Endothelial cell (in vitro differentiated cells): ENCODE data around the gene C17orf107. TPM values are rescaled to one million over a fixed set of nuclear protein-coding genes. Genes with fewer than 3 reads are reported as not detected.

ENCODE experiments used
- DNase-seq: peaks from one replicate; pipeline ENCODE4 v3.0.0; 2021; ENCODE audit warnings: low spot score
- H3K27ac Mint-ChIP-seq: one replicate; pipeline ENCODE4 v1.8.0; 2021; ENCODE audit warnings: mixed read lengths, inconsistent platforms; ENCODE audit not compliant: unreplicated experiment
- H3K27me3 Mint-ChIP-seq: one replicate; pipeline ENCODE4 v1.8.0; 2021; ENCODE audit warnings: mild to moderate bottlenecking, moderate library complexity, mixed read lengths, inconsistent platforms; ENCODE audit not compliant: unreplicated experiment
- H3K36me3 Mint-ChIP-seq: one replicate; pipeline ENCODE4 v1.8.0; 2021; ENCODE audit warnings: mild to moderate bottlenecking, low read depth, mixed read lengths, inconsistent platforms; ENCODE audit not compliant: unreplicated experiment
- H3K4me1 Mint-ChIP-seq: one replicate; pipeline ENCODE4 v1.8.0; 2021; ENCODE audit warnings: mild to moderate bottlenecking, mixed read lengths, inconsistent platforms; ENCODE audit not compliant: unreplicated experiment
- H3K4me3 Mint-ChIP-seq: one replicate; pipeline ENCODE4 v1.8.0; 2021; ENCODE audit warnings: mild to moderate bottlenecking, mixed read lengths, inconsistent platforms; ENCODE audit not compliant: unreplicated experiment
- H3K9me3 Mint-ChIP-seq: one replicate; pipeline ENCODE4 v1.8.0; 2021; ENCODE audit warnings: mixed read lengths, inconsistent platforms; ENCODE audit not compliant: unreplicated experiment
- CTCF ChIP-seq: fragments of 200-600 bp; sonication (generic); IDR thresholded peaks from one replicate; pipeline ENCODE4 v1.5.0; 2021; ENCODE audit warnings: antibody characterized with exemption; ENCODE audit not compliant: unreplicated experiment
- total RNA-seq: library from RNA; stranded (reverse); fragmentation: NEBNext Ultra II Directional; extraction: Animal tissue kit (Norgen Biotek cat#: 25700); gene quantifications from one replicate; pipeline ENCODE4 v1.2.1, GENCODE V29; 2021; ENCODE audit not compliant: unreplicated experiment

C17orf107 gene
- total RNA-seq, 1 donor from 2014 or later: 2.3 TPM

GRCh38 chr17:4887581-4887980 is 11.8 kb upstream of the C17orf107 start:
- H3K36me3 Mint-ChIP-seq: peaks cover 40% of the 10 kb centered on the region
- no peak for DNase-seq
- peaks cover 8% of the 10 kb centered on the region for H3K27me3 Mint-ChIP-seq

GRCh38 chr17:4891411-4892410 is 7.6 kb upstream of the C17orf107 start:
- Mint-ChIP-seq H3K27ac (no peak overlapping the region), H3K4me3 (no peak overlapping the region), H3K27me3 (peaks cover 12% of the 10 kb centered on the region), H3K36me3 (peaks cover 27% of the 10 kb centered on the region), H3K9me3 (no peaks in the 10 kb centered on the region), H3K4me1 (no peaks in the 10 kb centered on the region)
- DNase-seq: no peak
- no peak for TF ChIP-seq CTCF

More at GRCh38 chr17:4887581-4887980, 11.8 kb upstream of the C17orf107 start:
- TF ChIP-seq CTCF: no peak
- no peaks in the 10 kb centered on the region for H3K9me3 Mint-ChIP-seq
- no peak overlapping the region for H3K27ac Mint-ChIP-seq
- H3K4me1 Mint-ChIP-seq: no peaks in the 10 kb centered on the region
- no peak overlapping the region for H3K4me3 Mint-ChIP-seq

GRCh38 chr17:4892499-4893221 is 6.7 kb upstream of the C17orf107 start:
- no peaks in the 10 kb centered on the region for H3K9me3 Mint-ChIP-seq
- no peak overlapping the region for H3K4me3 Mint-ChIP-seq
- no peak for TF ChIP-seq CTCF
- H3K27me3 Mint-ChIP-seq: peaks cover 16% of the 10 kb centered on the region
- no peak for DNase-seq
- peaks cover 24% of the 10 kb centered on the region for H3K36me3 Mint-ChIP-seq
- peaks cover 3% of the 10 kb centered on the region for H3K4me1 Mint-ChIP-seq
- no peak overlapping the region for H3K27ac Mint-ChIP-seq

GRCh38 chr17:4893272-4893671 is 6.1 kb upstream of the C17orf107 start:
- Mint-ChIP-seq H3K27me3 (peaks cover 16% of the 10 kb centered on the region), H3K9me3 (no peaks in the 10 kb centered on the region), H3K36me3 (peaks cover 27% of the 10 kb centered on the region), H3K4me3 (no peak overlapping the region), H3K4me1 (peaks cover 6% of the 10 kb centered on the region), H3K27ac (no peak overlapping the region)
- DNase-seq: no peak
- TF ChIP-seq CTCF: no peak
